Stimulated activated naive CD4-positive, alpha-beta T cell treated with Interleukin-2 at 50 U/mL for 16 hours (primary cell): ENCODE results near the gene TMEM38A.
"Not testable (repeated sequence)": the region's sequence is repeated elsewhere in the genome, so short reads cannot be mapped to it uniquely, and the experiment has no call there.

Experiments used
- DNase-seq: peaks from one replicate; lab custom pipeline; 2025; lab: John Stamatoyannopoulos, UW

Gene TMEM38A

DNA sequence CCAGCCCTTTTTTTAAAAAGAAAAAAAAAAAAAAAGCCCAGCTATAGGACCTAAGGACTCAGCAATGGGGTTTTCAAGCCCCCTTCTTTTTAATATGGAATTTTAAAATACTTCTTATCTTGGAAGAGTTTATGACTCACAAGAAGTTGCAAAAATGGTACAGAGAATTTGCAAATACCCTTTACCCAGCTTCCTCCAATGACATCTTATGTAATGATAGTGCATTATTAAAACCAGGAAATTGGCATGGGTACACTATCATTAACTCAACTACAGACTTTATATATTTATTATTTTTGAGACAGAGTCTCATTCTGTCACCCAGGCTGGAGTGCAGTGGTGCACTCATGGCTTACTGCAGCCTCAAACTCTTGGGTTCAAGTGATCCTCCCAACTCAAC is 16.1 kb downstream of the TMEM38A start:
- no peak for DNase-seq

DNA sequence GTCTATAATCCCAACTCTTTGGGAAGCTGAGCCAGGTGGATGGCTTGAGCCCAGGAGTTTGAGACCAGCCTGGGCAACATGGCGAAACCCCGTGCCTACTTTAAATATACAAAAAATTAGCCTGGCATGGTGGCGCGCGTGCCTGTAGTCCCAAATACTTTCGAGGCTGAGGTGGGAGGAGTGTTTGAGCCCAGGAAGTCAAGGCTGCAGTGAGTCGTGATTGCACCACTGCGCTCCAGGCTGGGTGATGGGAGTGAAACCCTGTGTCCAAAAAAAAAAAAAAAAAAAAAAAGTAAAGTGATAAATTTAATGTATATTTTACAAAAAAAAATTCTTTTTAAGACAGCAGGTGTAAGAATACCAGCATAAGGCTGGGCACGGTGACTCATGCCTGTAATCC is 17.6 kb downstream of the TMEM38A start:
- no peak for DNase-seq

DNA sequence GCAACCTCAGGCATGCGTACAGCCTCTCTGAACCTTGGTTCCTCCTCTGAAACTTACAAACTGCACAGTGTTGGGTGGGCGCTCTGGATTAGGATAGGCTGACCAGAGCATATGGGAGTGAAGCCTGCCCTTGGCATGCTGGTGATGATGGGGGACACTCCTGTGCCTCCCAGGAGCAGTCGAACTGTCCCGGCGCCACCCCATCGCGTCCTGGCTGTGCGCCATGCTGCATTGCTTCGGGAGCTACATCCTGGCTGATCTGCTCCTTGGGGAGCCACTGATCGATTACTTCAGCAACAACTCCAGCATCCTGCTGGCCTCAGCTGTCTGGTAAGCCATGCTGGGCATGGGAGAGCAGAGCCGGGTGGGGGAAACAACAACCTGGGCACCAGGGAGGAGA is 18.9 kb downstream of the TMEM38A start:
- DNase-seq: no peak

DNA sequence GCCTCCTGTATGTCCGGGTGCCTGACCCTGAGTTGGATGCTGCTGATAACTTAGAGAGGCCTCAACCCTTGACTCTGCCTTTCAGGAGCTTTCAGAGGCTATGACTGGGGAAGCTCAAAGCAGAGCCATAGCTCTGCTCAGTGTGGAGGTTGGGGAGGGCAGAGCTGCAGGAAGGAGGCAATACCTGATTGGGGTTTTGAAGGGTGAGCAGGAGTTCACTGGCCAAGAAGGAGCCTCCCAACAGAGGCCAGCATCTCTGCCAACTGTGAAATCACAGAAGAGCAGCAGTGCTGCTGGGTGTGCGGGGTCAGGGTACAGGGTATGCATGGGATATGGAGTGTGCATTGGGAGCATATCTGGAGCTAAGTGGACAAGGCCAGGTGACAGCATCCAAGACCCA is 21.6 kb downstream of the TMEM38A start:
- no peak for DNase-seq

DNA sequence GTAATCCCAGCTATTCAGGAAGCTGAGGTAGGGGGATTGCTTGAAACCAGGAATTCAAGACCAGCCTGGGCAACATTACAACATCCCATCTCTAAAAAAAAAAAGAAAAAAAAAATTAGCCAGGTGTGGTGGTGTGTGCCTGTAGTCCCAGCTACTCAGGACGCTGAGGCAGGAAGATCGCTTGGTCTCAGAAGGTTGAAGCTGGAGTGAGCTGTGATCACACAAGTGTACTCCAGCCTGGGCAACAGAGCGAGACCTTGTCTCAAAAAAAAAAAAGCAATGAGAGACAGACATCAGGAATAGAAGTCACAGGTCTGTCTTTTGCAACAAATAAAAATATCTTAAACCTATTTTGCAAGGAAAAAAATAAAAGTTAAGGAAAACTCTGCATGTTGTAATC is 23.3 kb downstream of the TMEM38A start:
- DNase-seq: no peak

DNA sequence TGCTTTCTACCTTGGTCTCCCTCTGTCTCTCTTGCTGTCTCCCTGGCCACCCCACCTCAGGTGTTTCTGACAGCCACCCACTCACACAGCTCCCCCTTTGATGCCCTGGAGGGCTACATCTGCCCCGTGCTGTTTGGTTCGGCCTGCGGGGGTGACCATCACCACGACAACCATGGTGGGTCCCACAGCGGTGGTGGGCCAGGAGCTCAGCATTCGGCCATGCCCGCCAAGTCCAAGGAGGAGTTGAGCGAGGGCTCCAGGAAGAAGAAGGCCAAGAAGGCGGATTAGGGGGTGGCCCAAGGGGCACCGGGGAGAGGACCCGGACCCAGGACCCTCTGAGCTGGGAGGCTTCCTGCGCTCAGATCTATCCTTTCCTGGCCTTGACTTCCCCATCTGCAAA is 27.1 kb downstream of the TMEM38A start:
- no peak for DNase-seq

DNA sequence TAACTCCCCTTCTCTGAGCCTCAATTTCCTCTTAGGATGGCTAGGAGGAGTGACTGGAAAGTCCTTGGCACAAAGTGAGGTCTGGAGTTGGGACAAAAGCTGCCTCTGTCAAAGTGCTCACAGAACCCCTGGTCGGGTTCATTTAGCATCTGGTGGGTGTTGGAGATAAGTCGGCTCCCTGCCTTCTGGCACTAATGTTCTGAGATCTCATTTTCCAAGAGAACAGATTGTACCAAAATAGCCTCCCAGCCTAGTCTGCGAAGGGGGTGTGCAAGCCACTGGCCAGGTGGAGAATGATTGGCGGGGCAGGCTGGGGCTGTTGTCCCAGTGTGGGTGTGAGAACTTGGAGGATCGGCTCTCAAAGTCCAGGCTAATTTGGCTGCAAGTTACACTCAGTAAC is 38.0 kb downstream of the TMEM38A start:
- DNase-seq: no peak

DNA sequence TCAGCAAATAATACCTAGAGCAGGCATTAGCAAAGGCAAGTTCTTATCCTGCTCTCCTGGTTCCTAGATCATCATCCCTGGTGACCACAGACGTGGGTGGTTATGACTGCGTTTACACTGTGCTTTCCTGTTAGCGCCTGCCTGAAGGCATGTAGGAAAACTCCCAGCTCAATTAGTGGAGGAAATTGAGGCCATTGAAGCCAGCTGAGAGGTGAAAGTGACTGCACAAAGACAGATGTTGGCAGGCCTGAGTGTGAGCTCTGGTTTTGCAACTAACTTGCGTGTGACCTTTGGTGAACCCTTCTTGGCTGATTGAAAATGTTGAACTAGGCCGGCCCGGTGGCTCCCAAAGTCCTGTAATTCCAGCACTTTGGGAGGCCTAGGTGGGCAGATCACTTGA is 41.2 kb downstream of the TMEM38A start:
- DNase-seq: no peak

DNA sequence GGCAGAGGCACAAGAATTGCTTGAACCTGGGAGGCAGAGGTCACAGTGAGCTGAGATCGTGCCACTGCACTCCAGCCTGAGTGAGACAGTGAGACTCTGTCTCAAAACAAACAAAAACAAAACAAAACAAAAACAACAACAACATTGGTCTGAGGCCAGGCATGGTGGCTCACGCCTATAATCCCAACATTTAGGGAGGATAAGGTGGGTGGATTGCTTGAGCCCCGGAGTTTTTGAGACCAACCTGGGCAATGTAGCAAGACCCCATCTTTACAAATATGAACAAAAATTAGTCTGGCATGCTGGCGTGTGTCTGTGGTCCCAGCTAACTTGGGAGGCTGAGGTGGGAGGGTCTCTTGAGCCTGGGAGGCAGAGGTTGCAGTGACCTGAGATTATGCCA is 42.7 kb downstream of the TMEM38A start:
- no peak for DNase-seq

DNA sequence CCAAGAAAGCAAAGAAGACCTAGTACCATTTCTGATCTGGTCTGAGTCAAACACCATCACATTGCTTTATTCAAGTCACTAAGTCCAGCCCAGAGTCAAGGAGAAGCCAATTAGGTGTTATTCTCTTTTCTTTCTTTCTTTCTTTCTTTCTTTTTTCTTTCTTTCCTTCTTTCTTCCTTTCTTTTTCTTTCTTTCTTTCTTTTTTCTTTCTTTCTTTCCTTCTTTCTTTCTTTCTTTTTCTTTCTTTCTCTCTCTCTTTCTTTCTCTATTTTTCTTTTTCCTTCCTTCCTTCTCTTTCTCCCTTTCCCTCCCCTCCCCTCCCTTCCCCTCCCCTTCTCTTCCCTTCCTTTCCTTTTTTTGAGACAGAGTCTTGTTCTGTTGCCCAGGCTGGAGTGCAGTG is 49.9 kb downstream of the TMEM38A start:
- DNase-seq: not testable (repeated sequence)

DNA sequence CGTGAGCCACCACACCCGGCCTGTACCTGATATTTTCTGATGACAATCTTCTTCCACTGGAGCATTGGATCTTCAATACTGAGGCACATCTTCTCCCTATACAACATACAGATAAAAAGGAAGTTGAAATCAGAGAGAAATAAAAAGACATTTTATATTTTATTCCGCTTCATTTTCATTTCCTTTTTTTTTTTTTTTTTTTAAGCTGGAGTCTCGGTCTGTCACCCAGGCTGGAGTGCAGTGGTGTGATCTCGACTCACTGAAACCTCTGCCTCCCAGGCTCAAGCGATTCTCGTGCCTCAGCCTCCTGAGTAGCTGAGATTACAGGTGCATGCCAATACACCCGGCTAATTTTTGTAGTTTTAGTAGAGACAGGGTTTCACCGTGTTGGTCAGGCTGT is 51.4 kb downstream of the TMEM38A start:
- not testable (repeated sequence) for DNase-seq

DNA sequence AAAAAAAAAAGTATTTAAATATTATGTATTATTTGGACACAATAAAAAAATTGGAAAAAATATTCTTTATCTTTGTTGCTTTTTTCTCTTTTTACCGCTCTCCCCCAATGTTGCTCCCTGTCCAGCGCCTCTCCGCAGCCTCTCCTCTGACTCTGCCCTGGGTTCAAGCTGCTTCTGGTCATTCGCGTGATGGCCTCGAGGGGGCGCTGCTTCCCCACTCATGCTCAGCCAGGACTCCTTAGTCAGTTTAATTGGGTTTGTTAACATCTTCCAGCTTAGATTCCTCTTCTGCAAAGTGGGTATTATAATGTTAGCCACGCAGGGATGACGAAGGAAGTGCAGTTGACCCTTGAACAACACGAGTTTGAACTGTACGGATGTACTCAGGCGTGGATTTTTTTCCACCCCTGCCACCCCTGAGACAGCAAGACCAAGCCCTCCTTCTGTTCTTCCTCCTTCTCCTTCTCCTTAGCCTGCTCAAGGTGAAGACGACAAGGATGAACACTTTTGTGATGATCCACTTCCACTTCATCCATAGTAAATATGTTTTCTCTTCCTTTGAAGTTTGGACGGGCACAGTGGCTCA is 53.9 kb downstream of the TMEM38A start:
- DNase-seq: no peak

DNA sequence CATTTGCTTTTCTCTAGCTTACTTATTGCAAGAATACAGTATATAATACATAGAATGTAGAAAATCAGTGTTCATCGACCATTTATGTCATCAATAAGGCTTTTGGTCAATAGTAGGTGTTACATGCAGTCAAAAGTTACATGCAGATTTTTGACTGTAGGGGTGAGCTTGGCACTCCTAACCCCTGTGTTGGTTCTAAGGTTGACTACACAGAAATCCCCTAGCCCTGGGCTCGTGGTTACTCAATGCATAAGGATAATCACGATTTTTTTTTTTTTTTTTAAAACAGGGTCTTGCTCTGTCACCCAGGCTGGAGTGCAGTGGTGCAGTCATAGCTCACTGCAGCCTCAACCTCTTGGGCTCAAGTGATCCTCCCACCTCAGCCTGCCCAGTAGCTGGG is 54.7 kb downstream of the TMEM38A start:
- DNase-seq: no peak

DNA sequence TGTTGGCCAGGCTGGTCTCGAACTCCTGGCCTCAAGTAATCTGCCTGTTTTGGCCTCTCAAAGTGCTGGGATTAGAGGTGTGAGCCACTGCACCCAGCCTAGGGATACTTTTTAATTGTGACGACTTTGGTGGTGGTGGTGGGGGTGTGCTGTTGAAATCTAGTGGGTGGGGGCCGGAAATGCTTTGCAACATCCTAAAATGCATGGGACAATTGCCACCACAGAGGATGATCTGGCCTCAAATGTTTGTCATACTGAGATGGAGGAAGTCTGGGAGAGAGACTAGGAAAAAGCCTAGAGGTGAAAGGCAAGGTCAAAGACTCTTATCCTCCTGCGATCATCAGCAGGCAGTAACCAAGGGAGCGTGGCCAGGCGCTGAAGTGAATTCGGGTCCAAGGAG is 60.1 kb downstream of the TMEM38A start:
- no peak for DNase-seq

DNA sequence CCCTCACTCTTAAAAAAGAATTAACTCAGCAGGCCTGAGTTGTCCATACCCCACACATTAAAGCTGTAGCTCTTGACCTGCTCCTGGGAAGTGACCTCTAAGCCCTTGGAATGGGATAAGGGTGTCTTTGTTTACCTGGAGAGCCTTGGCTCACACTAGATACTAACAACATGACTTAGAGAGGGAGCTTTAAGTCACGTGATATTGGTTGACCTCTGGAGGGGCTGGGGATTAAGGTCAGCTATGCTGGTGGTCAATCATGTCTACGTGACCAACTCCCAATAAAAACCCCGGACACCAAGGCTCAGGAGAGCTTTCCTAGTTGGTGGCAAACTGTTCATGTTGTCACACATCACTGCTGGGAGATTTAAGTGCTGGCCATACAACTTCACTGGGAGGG is 61.7 kb downstream of the TMEM38A start:
- no peak for DNase-seq

DNA sequence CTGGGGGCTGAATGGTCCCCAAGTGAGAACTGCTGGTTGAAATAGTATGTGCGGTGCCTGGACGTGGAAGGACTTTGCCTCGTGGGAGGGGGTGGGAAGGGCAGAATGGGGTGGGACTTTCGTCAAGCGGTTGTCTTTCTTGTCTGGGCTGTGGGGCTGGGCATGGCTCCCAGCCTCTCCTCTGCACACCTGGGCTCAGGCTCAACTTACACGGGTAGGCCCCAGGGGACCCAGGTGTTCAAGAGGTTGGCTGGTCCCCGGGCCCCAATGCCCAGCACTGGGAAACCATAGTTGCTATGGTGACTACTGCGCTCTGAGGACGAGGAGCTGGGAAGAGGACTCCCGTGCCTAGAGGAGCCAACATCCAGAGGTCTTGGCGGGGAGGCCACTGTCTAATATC is 66.0 kb downstream of the TMEM38A start:
- DNase-seq: no peak

DNA sequence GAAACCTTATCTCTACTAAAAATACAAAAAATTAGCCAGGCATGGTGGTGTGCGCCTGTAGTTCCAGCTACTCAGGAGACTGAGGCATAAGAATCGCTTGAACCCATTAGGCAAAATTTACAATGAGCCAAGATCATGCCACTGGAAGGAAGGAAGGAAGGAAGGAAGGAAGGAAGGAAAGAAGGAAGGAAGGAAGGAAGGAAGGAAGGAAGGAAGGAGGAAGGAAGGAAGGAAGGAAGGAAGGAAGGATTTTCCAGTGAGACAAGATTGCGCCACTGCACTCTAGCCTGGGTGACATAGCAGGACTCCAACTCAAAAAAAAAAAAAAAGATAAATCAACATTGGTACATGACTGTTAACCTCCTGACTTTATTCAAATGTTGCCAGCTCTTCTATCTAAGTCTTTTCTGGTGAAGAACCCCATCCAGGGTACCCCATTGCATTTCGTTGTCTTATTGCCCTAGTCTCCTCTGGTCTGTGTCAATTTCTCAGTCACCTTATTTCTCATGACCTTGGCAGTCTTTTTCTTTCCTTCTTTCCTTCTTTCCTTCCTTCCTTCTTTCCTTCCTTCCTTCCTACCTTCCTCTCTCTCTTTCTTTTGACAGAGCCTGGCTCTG is 74.8 kb downstream of the TMEM38A start:
- not testable (repeated sequence) for DNase-seq

DNA sequence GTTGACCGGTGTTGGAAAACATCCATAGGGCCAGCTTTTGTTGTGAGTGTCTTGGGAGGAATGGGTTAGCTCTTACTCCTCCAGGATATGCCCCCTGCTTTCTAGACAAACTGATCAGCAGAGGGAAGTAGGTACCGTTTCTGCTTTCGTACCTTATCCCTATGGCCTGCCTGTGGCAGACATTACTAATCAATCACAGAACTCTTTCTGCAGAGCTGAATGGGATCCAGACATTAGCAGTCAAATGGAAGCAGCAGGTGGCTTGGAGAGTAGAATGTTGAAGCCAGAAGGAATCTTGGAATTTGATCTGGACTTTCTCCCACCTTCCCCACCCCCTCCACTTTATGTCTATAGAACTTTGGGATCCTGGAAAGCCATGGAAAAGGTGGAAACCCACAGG is 75.8 kb downstream of the TMEM38A start:
- DNase-seq: no peak

DNA sequence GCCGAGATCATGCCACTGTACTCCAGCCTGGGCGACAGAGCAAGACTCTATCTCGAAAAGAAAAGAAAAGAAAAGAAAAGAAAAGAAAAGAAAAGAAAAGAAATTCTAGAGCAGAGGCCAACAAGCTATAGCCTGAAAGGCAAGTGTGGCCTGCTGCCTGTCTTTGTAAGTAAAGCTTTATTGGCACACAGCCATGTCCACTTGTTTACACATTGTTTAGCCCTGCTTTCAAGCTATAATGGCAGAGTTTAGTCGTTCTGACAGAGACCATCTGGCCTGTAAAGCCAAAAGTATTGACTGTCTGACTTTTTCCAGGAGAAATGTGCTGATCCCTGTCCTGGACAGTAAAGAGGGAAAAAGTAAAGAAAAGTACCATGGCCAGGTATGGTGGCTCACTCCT is 77.0 kb downstream of the TMEM38A start:
- DNase-seq: no peak

DNA sequence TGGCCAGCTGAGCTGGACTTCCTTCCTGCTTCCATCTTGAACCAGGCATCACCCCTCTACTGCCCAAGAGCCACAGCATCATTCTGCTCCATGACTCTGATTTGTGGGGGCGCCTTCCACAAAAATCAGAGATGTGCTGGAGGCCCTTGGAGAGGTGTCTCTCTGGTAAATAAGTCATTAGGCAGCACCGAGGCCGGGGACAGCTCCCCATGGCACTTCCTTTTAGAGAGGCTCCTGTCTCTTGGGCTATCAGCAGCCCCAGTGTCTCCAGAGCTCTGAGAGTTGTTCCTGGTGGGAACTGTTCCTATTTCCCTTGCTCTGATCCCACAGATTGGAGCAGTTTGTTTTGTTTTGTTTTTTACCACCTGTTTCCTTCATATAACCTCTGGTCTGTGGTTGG is 78.6 kb downstream of the TMEM38A start:
- no peak for DNase-seq
